ENCODE results near the gene SLC35D2.
"Not testable (repeated sequence)": the region's sequence is repeated elsewhere in the genome, so short reads cannot be mapped to it uniquely, and the experiment has no call there.

SLC35D2 gene

DNA sequence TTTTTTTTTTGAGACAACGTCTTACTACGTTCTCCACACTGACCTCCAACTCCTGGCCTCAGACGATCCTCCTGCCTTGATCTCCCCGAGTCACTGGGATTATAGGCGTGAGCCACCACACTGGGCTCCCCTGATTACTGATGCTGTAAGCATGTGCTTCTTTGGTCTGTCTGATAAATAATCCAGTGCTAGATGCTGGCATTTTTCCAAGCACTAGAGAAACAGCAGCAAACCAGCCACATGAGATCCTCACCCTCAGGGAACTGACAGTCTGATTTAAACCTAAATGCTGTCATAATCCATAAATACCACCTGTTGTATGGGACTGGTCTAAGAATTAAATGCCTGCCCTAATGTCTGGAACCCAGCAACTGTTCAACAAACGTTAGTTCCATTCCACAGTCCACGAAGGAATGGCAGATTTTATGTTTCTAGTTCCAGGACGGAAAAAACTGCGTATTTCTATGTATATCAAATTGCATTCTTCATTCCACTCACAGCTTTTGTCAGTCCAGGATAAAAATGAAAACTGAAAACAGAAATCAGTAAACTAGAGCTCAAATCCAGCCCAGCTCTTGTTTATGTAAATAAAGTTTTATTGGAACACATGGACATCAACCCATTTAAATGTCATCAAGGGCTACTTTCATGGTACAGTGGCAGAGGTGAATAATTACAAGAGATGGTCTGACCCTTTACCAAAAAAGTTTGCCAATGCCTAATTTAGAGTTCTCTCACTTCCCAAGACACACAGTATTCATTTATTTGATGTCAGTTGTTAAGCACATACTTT is 20.1 kb downstream of the SLC35D2 start:
- H3K9me2 ChIP-seq (replicated peaks; ENCODE audit: insufficient read depth, low read length) = no peaks in the 10 kb centered on the region
- H3K4me2 ChIP-seq (ENCODE audit: low read depth, low read length, poor library complexity, severe bottlenecking) = no peak overlapping the region
- H3K4me3 ChIP-seq (ENCODE audit: insufficient read depth, low read length, poor library complexity, severe bottlenecking) = no peak overlapping the region
- no peaks in the 10 kb centered on the region for H3K36me3 ChIP-seq (ENCODE audit: low read length)
- H4K20me1 ChIP-seq (ENCODE audit: low read depth, low read length) = no peaks in the 10 kb centered on the region
- TF ChIP-seq, protein P1, sequence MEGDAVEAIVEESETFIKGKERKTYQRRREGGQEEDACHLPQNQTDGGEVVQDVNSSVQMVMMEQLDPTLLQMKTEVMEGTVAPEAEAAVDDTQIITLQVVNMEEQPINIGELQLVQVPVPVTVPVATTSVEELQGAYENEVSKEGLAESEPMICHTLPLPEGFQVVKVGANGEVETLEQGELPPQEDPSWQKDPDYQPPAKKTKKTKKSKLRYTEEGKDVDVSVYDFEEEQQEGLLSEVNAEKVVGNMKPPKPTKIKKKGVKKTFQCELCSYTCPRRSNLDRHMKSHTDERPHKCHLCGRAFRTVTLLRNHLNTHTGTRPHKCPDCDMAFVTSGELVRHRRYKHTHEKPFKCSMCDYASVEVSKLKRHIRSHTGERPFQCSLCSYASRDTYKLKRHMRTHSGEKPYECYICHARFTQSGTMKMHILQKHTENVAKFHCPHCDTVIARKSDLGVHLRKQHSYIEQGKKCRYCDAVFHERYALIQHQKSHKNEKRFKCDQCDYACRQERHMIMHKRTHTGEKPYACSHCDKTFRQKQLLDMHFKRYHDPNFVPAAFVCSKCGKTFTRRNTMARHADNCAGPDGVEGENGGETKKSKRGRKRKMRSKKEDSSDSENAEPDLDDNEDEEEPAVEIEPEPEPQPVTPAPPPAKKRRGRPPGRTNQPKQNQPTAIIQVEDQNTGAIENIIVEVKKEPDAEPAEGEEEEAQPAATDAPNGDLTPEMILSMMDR (IDR thresholded peaks at IDR 0.05; ENCODE audit: insufficient read depth, low read length, poor library complexity, severe bottlenecking) = no peak
- no peak for TF ChIP-seq EZH2phosphoT487 (conservative IDR thresholded peaks at IDR 0.05; ENCODE audit: low read length)
- H2AFZ ChIP-seq (ENCODE audit: low read depth, low read length, severe bottlenecking) = no peak overlapping the region
- no peak overlapping the region for H3K27ac ChIP-seq (ENCODE audit: low read depth, low read length)
- 0 out of 2 replicates have a peak, but pooled peaks cover 3% of the 10 kb centered on the region for H3F3A ChIP-seq (ENCODE audit: insufficient read depth)
- no peak overlapping the region for H3K9ac ChIP-seq (ENCODE audit: low read length)
- no peaks in the 10 kb centered on the region for H3K9me3 ChIP-seq (ENCODE audit: insufficient read depth, low read length)
- no peaks in the 10 kb centered on the region for H3K27me3 ChIP-seq (ENCODE audit: low read length)
- H3K79me2 ChIP-seq (ENCODE audit: insufficient read depth, low read length) = no peaks in the 10 kb centered on the region

DNA sequence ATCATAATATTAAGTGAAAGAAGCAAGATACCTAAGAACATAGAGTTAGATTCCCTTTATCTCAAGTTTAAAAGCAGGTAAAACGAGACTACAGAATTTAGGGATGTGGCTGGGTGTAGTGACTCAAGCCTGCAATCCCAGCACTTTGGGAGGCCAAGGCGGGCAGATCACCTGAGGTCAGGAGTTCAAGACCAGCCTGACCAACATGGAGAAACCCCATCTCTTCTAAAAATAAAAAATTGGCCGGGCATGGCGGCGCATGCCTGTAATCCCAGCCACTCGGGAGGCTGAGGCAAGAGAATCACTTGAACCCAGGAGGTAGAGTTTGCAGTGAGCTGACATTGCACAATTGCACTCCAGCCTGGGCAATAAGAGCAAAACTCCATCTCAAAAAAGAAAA is 21.4 kb downstream of the SLC35D2 start:
- H3K79me2 ChIP-seq (ENCODE audit: insufficient read depth, low read length); H3K9me2 ChIP-seq (replicated peaks; ENCODE audit: insufficient read depth, low read length); H4K20me1 ChIP-seq (ENCODE audit: low read depth, low read length); H3K9me3 ChIP-seq (ENCODE audit: insufficient read depth, low read length); H3K4me3 ChIP-seq (ENCODE audit: insufficient read depth, low read length, poor library complexity, severe bottlenecking); H3K36me3 ChIP-seq (ENCODE audit: low read length); H3K9ac ChIP-seq (ENCODE audit: low read length); H3K4me2 ChIP-seq (ENCODE audit: low read depth, low read length, poor library complexity, severe bottlenecking); H2AFZ ChIP-seq (ENCODE audit: low read depth, low read length, severe bottlenecking); H3K27me3 ChIP-seq (ENCODE audit: low read length); H3F3A ChIP-seq (ENCODE audit: insufficient read depth); H3K27ac ChIP-seq (ENCODE audit: low read depth, low read length): not testable (repeated sequence)

DNA sequence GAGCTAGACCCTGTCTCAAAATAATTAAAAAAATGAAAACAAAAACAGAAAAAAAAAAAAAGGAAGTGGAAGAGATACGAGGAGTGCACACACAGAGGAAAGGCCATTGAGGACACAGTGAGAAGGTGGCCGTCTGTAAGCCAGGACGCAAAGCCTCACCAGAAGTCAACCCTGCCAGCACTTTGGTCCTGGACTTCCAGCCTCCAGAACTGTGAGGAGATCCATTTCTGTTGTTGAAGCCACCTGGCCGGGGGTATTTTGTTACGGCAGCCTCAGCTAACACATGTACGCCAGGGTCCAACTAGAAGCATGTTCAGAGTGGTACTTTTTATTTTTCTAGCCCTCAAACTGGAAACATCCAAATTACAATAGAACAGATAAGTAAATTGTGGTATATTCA is 21.8 kb downstream of the SLC35D2 start:
- Histone ChIP-seq H3K27ac (ENCODE audit: low read depth, low read length) (no peak overlapping the region), H4K20me1 (ENCODE audit: low read depth, low read length) (no peaks in the 10 kb centered on the region), H3K9me2 (replicated peaks; ENCODE audit: insufficient read depth, low read length) (no peaks in the 10 kb centered on the region), H2AFZ (ENCODE audit: low read depth, low read length, severe bottlenecking) (no peak overlapping the region), H3K36me3 (ENCODE audit: low read length) (no peaks in the 10 kb centered on the region), H3K79me2 (ENCODE audit: insufficient read depth, low read length) (no peaks in the 10 kb centered on the region), H3K4me3 (ENCODE audit: insufficient read depth, low read length, poor library complexity, severe bottlenecking) (no peak overlapping the region), H3K4me2 (ENCODE audit: low read depth, low read length, poor library complexity, severe bottlenecking) (no peak overlapping the region), H3K27me3 (ENCODE audit: low read length) (no peaks in the 10 kb centered on the region), H3F3A (ENCODE audit: insufficient read depth) (0 out of 2 replicates have a peak, but pooled peaks cover 3% of the 10 kb centered on the region), H3K9me3 (ENCODE audit: insufficient read depth, low read length) (no peaks in the 10 kb centered on the region), H3K9ac (ENCODE audit: low read length) (no peak overlapping the region)
- TF ChIP-seq EZH2phosphoT487 (conservative IDR thresholded peaks at IDR 0.05; ENCODE audit: low read length) = no peak
- TF ChIP-seq, protein P1 (IDR thresholded peaks at IDR 0.05; ENCODE audit: insufficient read depth, low read length, poor library complexity, severe bottlenecking) = no peak

DNA sequence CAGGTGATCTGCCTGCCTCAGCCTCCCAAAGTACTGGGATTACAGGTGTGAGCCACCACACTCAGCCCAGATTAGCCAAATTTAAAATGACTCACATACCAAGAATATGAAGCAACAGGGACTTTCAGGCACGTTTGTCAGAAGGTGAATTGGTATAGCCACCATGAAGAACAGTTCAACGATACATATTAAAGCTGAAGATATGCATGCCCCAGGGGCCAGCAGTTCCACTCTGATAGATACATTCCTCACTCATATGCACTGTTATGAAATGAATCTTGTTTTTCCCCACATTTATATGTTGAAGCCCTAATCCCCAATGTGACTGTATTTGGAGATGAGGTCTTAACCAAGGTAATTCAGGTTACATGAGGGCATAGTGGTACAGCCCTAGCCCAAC is 22.5 kb downstream of the SLC35D2 start:
- Histone ChIP-seq H3K9me2 (replicated peaks; ENCODE audit: insufficient read depth, low read length) (no peaks in the 10 kb centered on the region), H3K79me2 (ENCODE audit: insufficient read depth, low read length) (no peaks in the 10 kb centered on the region), H3K4me2 (ENCODE audit: low read depth, low read length, poor library complexity, severe bottlenecking) (no peak overlapping the region), H3K27me3 (ENCODE audit: low read length) (no peaks in the 10 kb centered on the region), H3K27ac (ENCODE audit: low read depth, low read length) (no peak overlapping the region), H3K9ac (ENCODE audit: low read length) (no peak overlapping the region), H3K36me3 (ENCODE audit: low read length) (no peaks in the 10 kb centered on the region), H2AFZ (ENCODE audit: low read depth, low read length, severe bottlenecking) (no peak overlapping the region), H3F3A (ENCODE audit: insufficient read depth) (0 out of 2 replicates have a peak, but pooled peaks cover 3% of the 10 kb centered on the region), H3K4me3 (ENCODE audit: insufficient read depth, low read length, poor library complexity, severe bottlenecking) (no peak overlapping the region), H3K9me3 (ENCODE audit: insufficient read depth, low read length) (no peaks in the 10 kb centered on the region), H4K20me1 (ENCODE audit: low read depth, low read length) (no peaks in the 10 kb centered on the region)
- TF ChIP-seq, protein P1 (IDR thresholded peaks at IDR 0.05; ENCODE audit: insufficient read depth, low read length, poor library complexity, severe bottlenecking) = no peak
- TF ChIP-seq EZH2phosphoT487 (conservative IDR thresholded peaks at IDR 0.05; ENCODE audit: low read length) = no peak

DNA sequence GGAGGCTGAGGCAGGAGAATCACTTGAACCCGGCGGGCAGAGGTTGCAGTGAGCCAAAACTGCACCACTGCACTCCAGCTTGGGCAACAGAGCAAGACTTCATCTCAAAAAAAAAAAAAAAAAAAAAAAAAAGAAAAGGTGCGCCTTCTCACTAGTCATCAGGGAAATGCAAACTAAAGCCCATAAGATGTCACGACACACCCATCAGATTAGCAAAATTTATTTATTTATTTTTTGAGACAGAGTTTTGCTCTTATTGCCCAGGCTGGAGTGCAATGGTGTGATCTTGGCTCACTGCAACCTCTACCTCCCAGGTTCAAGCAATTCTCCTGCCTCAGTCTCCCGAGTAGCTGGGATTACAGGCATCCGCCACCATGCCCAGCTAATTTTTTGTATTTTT is 23.0 kb downstream of the SLC35D2 start:
- H2AFZ ChIP-seq (ENCODE audit: low read depth, low read length, severe bottlenecking); H3F3A ChIP-seq (ENCODE audit: insufficient read depth); H3K4me2 ChIP-seq (ENCODE audit: low read depth, low read length, poor library complexity, severe bottlenecking); H3K9me3 ChIP-seq (ENCODE audit: insufficient read depth, low read length); H3K9ac ChIP-seq (ENCODE audit: low read length); H3K79me2 ChIP-seq (ENCODE audit: insufficient read depth, low read length); H3K27me3 ChIP-seq (ENCODE audit: low read length); H3K4me3 ChIP-seq (ENCODE audit: insufficient read depth, low read length, poor library complexity, severe bottlenecking); H4K20me1 ChIP-seq (ENCODE audit: low read depth, low read length); H3K9me2 ChIP-seq (replicated peaks; ENCODE audit: insufficient read depth, low read length); H3K36me3 ChIP-seq (ENCODE audit: low read length); H3K27ac ChIP-seq (ENCODE audit: low read depth, low read length): not testable (repeated sequence)

Measured in SU-DHL-6 (cell line).